Fibroblast of villous mesenchyme (primary cell): ENCODE data around the gene RRP12. TPM values are rescaled to one million over a fixed set of nuclear protein-coding genes. Genes with fewer than 3 reads are reported as not detected.
"Not testable (repeated sequence)": the region's sequence is repeated elsewhere in the genome, so short reads cannot be mapped to it uniquely, and the experiment has no call there.

ENCODE experiments used
- DNase-seq: peaks from one replicate; pipeline ENCODE4 v3.0.0-alpha.2; 2010; ENCODE audit warnings: low read depth
- H3K4me3 ChIP-seq: 2 replicates; pipeline ENCODE4 v1.5.1; 2011; ENCODE audit warnings: low read depth, mild to moderate bottlenecking, low read length
- total RNA-seq: library from RNA; depleted of rRNA; stranded (reverse); fragments of >200 nt; gene quantifications from 2 replicates; pipeline ENCODE4 v1.2.3, GENCODE V29; 2012
- TF ChIP-seq, protein P1 (sequence below): IDR thresholded peaks from 2 replicates; pipeline ENCODE4 v1.5.1; 2012; ENCODE audit warnings: low read depth, mild to moderate bottlenecking, low read length; ENCODE audit not compliant: insufficient read depth

The RRP12 gene
- total RNA-seq, 1 donor, result 25.5 TPM

- TF ChIP-seq, protein P1, sequence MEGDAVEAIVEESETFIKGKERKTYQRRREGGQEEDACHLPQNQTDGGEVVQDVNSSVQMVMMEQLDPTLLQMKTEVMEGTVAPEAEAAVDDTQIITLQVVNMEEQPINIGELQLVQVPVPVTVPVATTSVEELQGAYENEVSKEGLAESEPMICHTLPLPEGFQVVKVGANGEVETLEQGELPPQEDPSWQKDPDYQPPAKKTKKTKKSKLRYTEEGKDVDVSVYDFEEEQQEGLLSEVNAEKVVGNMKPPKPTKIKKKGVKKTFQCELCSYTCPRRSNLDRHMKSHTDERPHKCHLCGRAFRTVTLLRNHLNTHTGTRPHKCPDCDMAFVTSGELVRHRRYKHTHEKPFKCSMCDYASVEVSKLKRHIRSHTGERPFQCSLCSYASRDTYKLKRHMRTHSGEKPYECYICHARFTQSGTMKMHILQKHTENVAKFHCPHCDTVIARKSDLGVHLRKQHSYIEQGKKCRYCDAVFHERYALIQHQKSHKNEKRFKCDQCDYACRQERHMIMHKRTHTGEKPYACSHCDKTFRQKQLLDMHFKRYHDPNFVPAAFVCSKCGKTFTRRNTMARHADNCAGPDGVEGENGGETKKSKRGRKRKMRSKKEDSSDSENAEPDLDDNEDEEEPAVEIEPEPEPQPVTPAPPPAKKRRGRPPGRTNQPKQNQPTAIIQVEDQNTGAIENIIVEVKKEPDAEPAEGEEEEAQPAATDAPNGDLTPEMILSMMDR, result no peak
- H3K4me3 ChIP-seq, result no peak overlapping the region
- DNase-seq, result no peak
Measured at GRCh38 chr10:97356318-97356914, 44.7 kb downstream of the RRP12 start.

DNA sequence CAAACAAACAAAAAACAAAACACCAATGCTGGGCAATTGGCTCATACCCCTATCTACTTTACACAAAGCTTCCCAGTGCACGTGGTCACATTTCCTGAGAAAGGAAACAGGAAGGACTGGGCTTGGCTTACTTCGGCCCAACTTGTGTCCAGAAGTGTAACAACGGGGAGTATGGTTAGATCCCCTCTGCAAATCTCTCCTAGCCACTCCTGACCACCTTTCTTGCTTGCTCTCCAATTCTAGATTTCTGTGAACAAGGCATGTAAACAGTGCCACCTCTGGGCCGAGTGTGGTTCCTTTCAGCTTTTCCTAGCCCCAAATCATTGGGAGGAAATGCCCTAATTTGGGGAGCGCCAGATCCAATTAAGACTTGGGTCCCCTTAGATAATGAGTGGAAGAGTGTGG, 45.6 kb downstream of the RRP12 start:
- DNase-seq, result peak; percentile 28
- TF ChIP-seq, protein P1, result peak; percentile 51
- H3K4me3 ChIP-seq, result no peak overlapping the region

DNA sequence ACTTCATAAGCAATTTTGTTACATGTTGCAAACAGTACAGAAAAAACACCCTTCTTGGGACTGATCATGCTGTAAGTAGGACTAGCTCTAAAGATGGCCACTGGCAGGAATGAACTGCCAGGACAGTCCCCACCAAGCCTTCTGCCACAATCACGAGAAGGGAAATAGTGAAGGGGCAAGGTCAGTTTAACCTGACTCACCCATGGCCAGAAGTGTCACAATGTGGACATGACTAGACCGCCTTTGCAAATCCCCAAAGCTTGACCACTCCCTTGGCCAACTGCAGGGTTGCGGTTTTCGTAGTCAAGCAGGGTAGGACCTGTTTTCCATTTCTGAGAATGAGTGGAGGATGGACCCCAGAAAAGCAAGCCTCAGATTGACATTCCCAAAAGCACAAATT, 47.2 kb downstream of the RRP12 start:
- no peak for DNase-seq
- TF ChIP-seq, protein P1, result no peak
- H3K4me3 ChIP-seq, result no peak overlapping the region

DNA sequence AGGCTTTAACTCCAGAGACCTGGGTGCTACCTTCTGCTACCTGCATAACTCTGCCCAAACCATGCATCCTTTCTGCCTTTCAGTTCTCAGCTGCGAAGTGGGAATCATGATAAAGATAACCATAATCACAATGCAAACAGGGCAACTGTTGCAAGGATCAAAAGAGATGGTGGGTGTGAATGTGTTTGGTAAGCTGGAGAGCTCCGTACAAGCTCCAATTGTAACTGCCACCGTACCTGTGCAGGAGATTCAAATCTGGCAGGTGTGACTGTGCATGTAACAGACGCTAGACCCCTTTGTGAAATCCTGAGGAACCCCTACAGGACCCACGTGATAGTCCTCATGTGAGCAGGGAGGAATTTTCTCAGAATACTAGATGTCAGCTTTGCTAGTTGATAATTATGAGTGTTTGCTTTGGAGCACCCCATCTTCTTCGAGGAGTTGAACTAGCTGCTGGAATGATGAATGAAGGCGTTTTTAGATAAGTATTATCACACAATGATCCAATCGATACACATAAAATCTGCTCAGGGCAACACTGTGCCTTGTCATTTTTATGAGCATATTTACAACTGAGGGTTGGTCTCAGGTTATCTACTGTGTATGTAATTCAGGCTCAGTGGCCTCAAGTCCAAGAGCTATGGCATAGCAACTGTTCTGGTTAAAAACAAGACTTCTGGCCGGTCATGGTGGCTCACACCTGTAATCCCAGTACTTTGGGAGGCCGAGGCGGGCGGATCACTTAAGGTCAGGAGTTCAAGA, 51.2 kb downstream of the RRP12 start:
- no peak overlapping the region for H3K4me3 ChIP-seq
- TF ChIP-seq, protein P1, result no peak
- no peak for DNase-seq

GRCh38 chr10:97347317-97347716, 53.8 kb downstream of the RRP12 start:
- DNase-seq, result no peak
- H3K4me3 ChIP-seq, result no peak overlapping the region
- TF ChIP-seq, protein P1, result no peak

DNA sequence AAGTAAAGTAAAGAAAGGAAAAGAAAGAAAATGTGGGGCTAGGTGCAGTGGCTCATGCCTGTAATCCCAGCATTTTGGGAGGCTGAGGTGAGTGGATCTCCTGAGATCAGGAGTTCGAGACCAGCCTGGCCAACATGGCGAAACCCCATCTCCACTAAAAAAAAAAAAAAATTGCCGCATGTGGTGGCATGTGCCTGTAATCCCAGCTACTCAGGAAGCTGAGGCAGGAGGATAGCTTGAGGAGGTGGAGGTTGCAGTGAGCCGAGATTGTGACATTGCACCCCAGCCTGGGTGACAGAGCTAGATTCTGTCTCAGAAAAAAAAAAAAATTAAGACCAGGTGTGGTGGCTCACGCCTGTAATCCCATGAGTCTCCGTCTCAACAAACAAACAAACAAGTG, 57.5 kb downstream of the RRP12 start:
- not testable (repeated sequence) for H3K4me3 ChIP-seq, DNase-seq

- no peak for DNase-seq
- TF ChIP-seq, protein P1, result no peak
- H3K4me3 ChIP-seq, result no peak overlapping the region
Measured at GRCh38 chr10:97341416-97341815, 59.7 kb downstream of the RRP12 start.
